Measurements from ENCODE around the gene OSM. TPM values are rescaled to one million over a fixed set of nuclear protein-coding genes. Genes with fewer than 3 reads are reported as not detected.

OSM gene
- total RNA-seq, 1 experiment from 2014 or later = not detected

DNA sequence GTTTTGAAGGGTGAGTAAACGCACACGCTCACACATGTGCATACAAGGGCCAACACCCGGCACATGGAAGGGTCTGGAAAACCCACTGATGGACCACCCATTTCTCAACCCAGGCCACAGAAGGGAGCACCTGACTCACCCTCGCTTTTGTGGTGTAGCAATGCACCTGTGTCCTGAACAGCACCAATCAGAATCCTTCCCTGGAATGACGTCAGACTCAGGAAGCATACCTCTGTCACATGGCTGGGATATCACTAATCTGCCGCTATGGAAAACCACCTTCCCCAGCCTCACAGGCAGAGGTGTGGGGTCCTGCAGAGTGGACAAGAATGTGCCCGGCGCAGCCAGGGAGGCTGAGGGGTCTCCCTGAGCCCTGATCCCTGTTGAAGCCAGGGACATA, 9.0 kb upstream of the OSM start:
- no peak for TF ChIP-seq EZH2phosphoT487 (IDR thresholded peaks at IDR 0.05; ENCODE audit: borderline replicate concordance, low read length)
- TF ChIP-seq EZH2 (IDR thresholded peaks at IDR 0.05; ENCODE audit: low read length, unreplicated experiment) = no peak
- TF ChIP-seq CTCF (conservative IDR thresholded peaks at IDR 0.05; ENCODE audit: low read depth, low read length) = no peak
- Histone ChIP-seq H3F3A (ENCODE audit: low read length, unreplicated experiment) (no peaks in the 10 kb centered on the region), H3K79me2 (ENCODE audit: low read length) (no peaks in the 10 kb centered on the region), H3K4me2 (ENCODE audit: low read length) (no peak overlapping the region), H3K9me3 (ENCODE audit: low read length) (no peaks in the 10 kb centered on the region), H3K9me2 (replicated peaks; ENCODE audit: low read length) (no peaks in the 10 kb centered on the region), H2AFZ (ENCODE audit: low read length) (no peak overlapping the region), H3K4me3 (ENCODE audit: low read length) (no peak overlapping the region), H3K36me3 (ENCODE audit: low read depth, low read length) (no peaks in the 10 kb centered on the region), H3K27ac (ENCODE audit: low read length) (no peak overlapping the region), H4K20me1 (ENCODE audit: low read length) (no peaks in the 10 kb centered on the region), H3K27me3 (ENCODE audit: low read length) (no peaks in the 10 kb centered on the region), H3K9ac (ENCODE audit: low read length) (no peak overlapping the region), H3K4me1 (ENCODE audit: insufficient read depth, low read length) (peaks cover 6% of the 10 kb centered on the region; the same call in 1 of the 2 replicates)
- POLR2A ChIA-PET (ENCODE audit: unreplicated experiment) = no interaction called here
- CTCF ChIA-PET = no interaction called here
- ATAC-seq (no peak), DNase-seq (no peak)
- intact Hi-C loops (cut with micrococcal nuclease) = no loop called here
- no TSS peak for BruUV-seq (replicated peaks)

DNA sequence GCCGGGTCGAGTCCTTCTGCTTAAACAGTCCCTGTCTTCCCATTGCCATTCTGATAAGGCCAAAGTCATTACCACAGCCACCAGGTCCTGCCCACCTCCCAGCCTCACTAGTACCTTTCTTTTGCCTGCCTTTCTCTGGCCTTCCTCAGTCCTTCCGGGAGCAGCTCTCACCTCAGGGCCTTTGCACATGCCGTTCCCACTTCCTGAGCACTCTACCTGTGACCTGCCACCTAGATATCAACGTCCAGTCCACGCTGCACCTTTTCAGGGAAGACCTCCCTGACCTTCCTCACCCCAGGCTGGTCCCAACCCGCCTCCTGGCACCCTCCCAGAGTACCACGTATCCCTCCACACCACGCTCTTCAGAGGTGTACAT, 7.8 kb upstream of the OSM start:
- H3K27me3 ChIP-seq (ENCODE audit: low read length) = no peaks in the 10 kb centered on the region
- no peak overlapping the region for H3K27ac ChIP-seq (ENCODE audit: low read length)
- H3K9me3 ChIP-seq (ENCODE audit: low read length) = no peaks in the 10 kb centered on the region
- no peak overlapping the region for H2AFZ ChIP-seq (ENCODE audit: low read length)
- no peak overlapping the region for H3K9ac ChIP-seq (ENCODE audit: low read length)
- no peaks in the 10 kb centered on the region for H3F3A ChIP-seq (ENCODE audit: low read length, unreplicated experiment)
- intact Hi-C loops (cut with micrococcal nuclease) = no loop called here
- POLR2A ChIA-PET (ENCODE audit: unreplicated experiment) = no interaction called here
- no peaks in the 10 kb centered on the region for H3K9me2 ChIP-seq (replicated peaks; ENCODE audit: low read length)
- no peak overlapping the region for H3K4me2 ChIP-seq (ENCODE audit: low read length)
- DNase-seq = no peak
- H4K20me1 ChIP-seq (ENCODE audit: low read length) = no peaks in the 10 kb centered on the region
- TF ChIP-seq EZH2 (IDR thresholded peaks at IDR 0.05; ENCODE audit: low read length, unreplicated experiment) (no peak), EZH2phosphoT487 (IDR thresholded peaks at IDR 0.05; ENCODE audit: borderline replicate concordance, low read length) (no peak), CTCF (conservative IDR thresholded peaks at IDR 0.05; ENCODE audit: low read depth, low read length) (no peak)
- peaks cover 6% of the 10 kb centered on the region; the same call in 1 of the 2 replicates for H3K4me1 ChIP-seq (ENCODE audit: insufficient read depth, low read length)
- no peaks in the 10 kb centered on the region for H3K36me3 ChIP-seq (ENCODE audit: low read depth, low read length)
- no peak overlapping the region for H3K4me3 ChIP-seq (ENCODE audit: low read length)
- no peak for ATAC-seq
- BruUV-seq (replicated peaks) = no TSS peak
- no peaks in the 10 kb centered on the region for H3K79me2 ChIP-seq (ENCODE audit: low read length)
- CTCF ChIA-PET = interaction anchor here (0.7 kb wide), 1 partner anchor 9 kb away, joined by 3 read pairs; no protein-coding TSS in a partner anchor

- Histone ChIP-seq H3K9me3 (ENCODE audit: low read length) (no peaks in the 10 kb centered on the region), H3F3A (ENCODE audit: low read length, unreplicated experiment) (no peaks in the 10 kb centered on the region), H4K20me1 (ENCODE audit: low read length) (no peaks in the 10 kb centered on the region), H3K9me2 (replicated peaks; ENCODE audit: low read length) (no peaks in the 10 kb centered on the region), H3K4me1 (ENCODE audit: insufficient read depth, low read length) (peaks cover 6% of the 10 kb centered on the region; the same call in 1 of the 2 replicates), H3K4me2 (ENCODE audit: low read length) (no peak overlapping the region), H3K27me3 (ENCODE audit: low read length) (no peaks in the 10 kb centered on the region), H3K36me3 (ENCODE audit: low read depth, low read length) (no peaks in the 10 kb centered on the region), H3K27ac (ENCODE audit: low read length) (no peak overlapping the region), H3K79me2 (ENCODE audit: low read length) (no peaks in the 10 kb centered on the region), H2AFZ (ENCODE audit: low read length) (no peak overlapping the region), H3K4me3 (ENCODE audit: low read length) (no peak overlapping the region), H3K9ac (ENCODE audit: low read length) (no peak overlapping the region)
- CTCF ChIA-PET = no interaction called here
- intact Hi-C loops (cut with micrococcal nuclease) = no loop called here
- ATAC-seq (no peak), DNase-seq (no peak)
- TF ChIP-seq EZH2 (IDR thresholded peaks at IDR 0.05; ENCODE audit: low read length, unreplicated experiment) (no peak), EZH2phosphoT487 (IDR thresholded peaks at IDR 0.05; ENCODE audit: borderline replicate concordance, low read length) (no peak), CTCF (conservative IDR thresholded peaks at IDR 0.05; ENCODE audit: low read depth, low read length) (no peak)
- no TSS peak for BruUV-seq (replicated peaks)
- POLR2A ChIA-PET (ENCODE audit: unreplicated experiment) = no interaction called here
Observed at GRCh38 chr22:30273711-30274436, 7.2 kb upstream of the OSM start.
